Jurkat, Clone E6-1 (cell line): Measurements from ENCODE around the gene SYT17.

Experiments
- DNase-seq: peaks from one replicate; pipeline ENCODE4 v3.0.0-alpha.2; 2011; ENCODE audit warnings: low read depth, low spot score
- H3K4me3 ChIP-seq: 2 replicates; pipeline ENCODE4 v1.5.1; 2011; ENCODE audit warnings: mild to moderate bottlenecking, low read length, control low read depth, moderate library complexity

The SYT17 gene

GRCh38 chr16:19314718-19315425 is 146.8 kb downstream of the SYT17 start:
- DNase-seq = no peak
- H3K4me3 ChIP-seq = no peak overlapping the region

- no peak overlapping the region for H3K4me3 ChIP-seq
- no peak for DNase-seq
Measured at GRCh38 chr16:19315889-19316433, 147.9 kb downstream of the SYT17 start.

- DNase-seq = no peak
- H3K4me3 ChIP-seq = no peak overlapping the region
Measured at GRCh38 chr16:19316846-19317245, 148.8 kb downstream of the SYT17 start.
